Kidney epithelial cell (primary cell): ENCODE results near the gene ARSA. TPM values are rescaled to one million over a fixed set of nuclear protein-coding genes. Genes with fewer than 3 reads are reported as not detected.

Experiments used
- DNase-seq: peaks from one replicate; pipeline ENCODE4 v3.0.0-alpha.2; 2010; ENCODE audit warnings: low read depth
- H3K27me3 ChIP-seq: 2 replicates; pipeline ENCODE4 v1.6.0; 2011; ENCODE audit warnings: low read length; ENCODE audit not compliant: control insufficient read depth, insufficient read depth
- H3K36me3 ChIP-seq: 2 replicates; pipeline ENCODE4 v1.5.1; 2011; ENCODE audit warnings: low read length; ENCODE audit not compliant: control insufficient read depth, insufficient read depth
- H3K4me3 ChIP-seq: 2 replicates; pipeline ENCODE4 v1.5.1; 2011; ENCODE audit warnings: low read depth, mild to moderate bottlenecking, control low read depth, low read length
- CTCF ChIP-seq: IDR thresholded peaks from 2 replicates; pipeline ENCODE4 v1.5.1; 2011; ENCODE audit warnings: mild to moderate bottlenecking, moderate library complexity, low read length, control low read depth, inconsistent platforms; ENCODE audit not compliant: insufficient read depth, poor library complexity, severe bottlenecking
- total RNA-seq: library from RNA; depleted of rRNA; stranded (reverse); fragments of >200 nt; gene quantifications from 2 replicates; pipeline ENCODE4 v1.2.3, GENCODE V29; 2015

ARSA gene
- total RNA-seq, 1 donor from 2014 or later = 42.7 TPM

- no peak for TF ChIP-seq CTCF
- Histone ChIP-seq H3K36me3 (no peaks in the 10 kb centered on the region), H3K27me3 (peaks cover 2% of the 10 kb centered on the region), H3K4me3 (peak overlapping the region; percentile 90)
- DNase-seq = no peak
Measured at GRCh38 chr22:50628543-50629134, 687 bp upstream of the ARSA start.

GRCh38 chr22:50626850-50627641, 906 bp downstream of the ARSA start:
- DNase-seq = no peak
- H3K4me3 ChIP-seq = peak overlapping the region; percentile 90
- H3K36me3 ChIP-seq = no peaks in the 10 kb centered on the region
- no peak for TF ChIP-seq CTCF
- no peaks in the 10 kb centered on the region for H3K27me3 ChIP-seq

GRCh38 chr22:50626314-50626849, 1.6 kb downstream of the ARSA start:
- H3K4me3 ChIP-seq = no peak overlapping the region
- no peaks in the 10 kb centered on the region for H3K36me3 ChIP-seq
- no peak for DNase-seq
- TF ChIP-seq CTCF = no peak
- H3K27me3 ChIP-seq = no peaks in the 10 kb centered on the region

- DNase-seq = no peak
- Histone ChIP-seq H3K36me3 (no peaks in the 10 kb centered on the region), H3K27me3 (no peaks in the 10 kb centered on the region), H3K4me3 (no peak overlapping the region)
- no peak for TF ChIP-seq CTCF
Measured at GRCh38 chr22:50625568-50626313, 2.2 kb downstream of the ARSA start.

DNA sequence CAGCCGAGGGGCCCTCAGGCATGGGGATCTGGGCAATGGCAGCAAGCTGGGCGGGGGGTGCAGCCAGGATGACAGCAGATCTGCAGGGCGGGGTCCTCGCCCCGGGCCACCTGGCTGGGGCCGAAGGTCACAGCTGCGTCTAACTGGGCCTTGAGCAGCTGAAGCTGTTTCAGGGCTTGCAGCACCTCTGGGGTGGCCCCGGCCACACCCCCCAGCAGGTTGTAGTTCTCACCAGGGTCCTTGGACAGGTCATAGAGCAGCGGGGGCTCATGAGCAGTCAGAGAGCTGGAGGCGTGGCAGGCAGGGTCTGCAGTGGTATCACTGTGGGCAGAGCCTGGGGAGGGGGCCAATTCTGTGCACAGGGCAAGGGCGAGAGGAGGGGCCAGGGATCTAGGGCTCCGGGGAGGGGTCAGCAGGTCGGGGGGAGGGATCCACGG, 2.8 kb downstream of the ARSA start:
- Histone ChIP-seq H3K27me3 (no peaks in the 10 kb centered on the region), H3K4me3 (no peak overlapping the region), H3K36me3 (no peaks in the 10 kb centered on the region)
- no peak for TF ChIP-seq CTCF
- DNase-seq = no peak
